ENCODE data around the gene FNDC7.
"Not testable (repeated sequence)": the region's sequence is repeated elsewhere in the genome, so short reads cannot be mapped to it uniquely, and the experiment has no call there.

GRCh38 chr1:108681701-108682100 is 31.0 kb upstream of the FNDC7 start:
- TF ChIP-seq CTCF (IDR thresholded peaks at IDR 0.05; ENCODE audit: low read depth, low read length); EZH2phosphoT487 (IDR thresholded peaks at IDR 0.05; ENCODE audit: low read depth): not testable (repeated sequence)

Data from OCI-LY3 (cell line).